H1 (cell line): ENCODE measurements around the gene SETDB2. TPM values are rescaled to one million over a fixed set of nuclear protein-coding genes. Genes with fewer than 3 reads are reported as not detected.

Experiments
- POLR2A ChIP-seq, 2 experiments: IDR thresholded peaks; 1 replicate in 1 of 2; 2 replicates in 1 of 2; pipeline ENCODE4 v1.6.1; 2011; ENCODE audit warnings: low read depth in 2 of 2, low read length in 2 of 2, mild to moderate bottlenecking in 2 of 2; ENCODE audit errors: control extremely low read depth in 1 of 2
- SP2 ChIP-seq: IDR thresholded peaks from 2 replicates; pipeline ENCODE4 v1.6.1; 2012; ENCODE audit warnings: mild to moderate bottlenecking, low read length, inconsistent platforms
- polyA plus RNA-seq, 7 experiments: library from polyadenylated mRNA; depleted of rRNA in 3 of 7; stranded (reverse) in 5 of 7; unstranded in 2 of 7; fragments of >200 nt in 5 of 7; fragments of 200-250 nt in 2 of 7; gene quantifications; 1 replicate in 5 of 7; 2 replicates in 1 of 7; 4 replicates in 1 of 7; pipeline versions ENCODE4 v1.2.1 to v1.2.3, GENCODE V29; 2011 to 2013; ENCODE audit warnings: missing spikeins in 2 of 7, mixed read lengths in 2 of 7
- total RNA-seq: library from RNA; stranded (reverse); fragmentation: NEBNext Ultra II Directional; extraction: Animal tissue kit (Norgen Biotek cat#: 25700); gene quantifications from 2 replicates; pipeline ENCODE4 v1.2.1, GENCODE V29; 2021

SETDB2 gene
- total and polyA plus RNA-seq, 2 of the 8 experiments (the other 6 are each of a cell fraction or from before 2014, with no cell fraction given), result 1.2 to 6.1 TPM

DNA sequence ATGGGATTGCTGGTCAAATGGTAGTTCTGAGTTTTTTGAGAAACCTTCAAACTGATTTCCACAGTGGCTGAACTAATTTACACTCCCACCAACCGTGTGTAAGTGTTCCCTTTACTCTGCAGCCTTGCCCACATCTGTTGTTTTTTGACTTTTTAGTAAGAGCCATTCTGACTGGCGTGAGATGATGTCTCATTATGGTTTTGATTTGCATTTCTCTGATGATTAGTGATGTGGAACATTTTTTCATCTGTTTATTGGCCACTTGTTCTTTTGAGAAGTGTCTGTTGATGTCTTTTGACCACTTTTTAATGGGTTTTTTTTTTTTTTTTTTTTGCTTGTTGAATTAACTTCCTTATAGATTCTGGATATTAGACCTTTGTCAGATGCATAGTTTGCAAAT is 4.5 kb upstream of the SETDB2 start (continued):
- no peak for TF ChIP-seq POLR2A (IDR thresholded peaks at IDR 0.05; ENCODE audit: control extremely low read depth in 1 of 2, low read depth in 2 of 2, low read length in 2 of 2)
- TF ChIP-seq SP2, result no peak
- TF ChIP-seq, all 59 proteins: peak for 0
